Testis (tissue), 2 donors: ENCODE measurements around the gene CTNNA2.

Source experiments
- CTCF ChIP-seq, 3 experiments: fragments of 450-650 bp in 2 of 3; fragments of 200-600 bp in 1 of 3; sonication (generic) in 1 of 3; IDR thresholded peaks; one replicate each; pipeline ENCODE4 v1.5.1; 2016 to 2019; ENCODE audit warnings: antibody characterized with exemption in 3 of 3, mild to moderate bottlenecking in 2 of 3, moderate library complexity in 1 of 3
- POLR2A ChIP-seq: fragments of 450-650 bp; IDR thresholded peaks from one replicate; pipeline ENCODE4 v1.6.1; 2017; ENCODE audit warnings: antibody characterized with exemption, mild to moderate bottlenecking, moderate library complexity

DNA sequence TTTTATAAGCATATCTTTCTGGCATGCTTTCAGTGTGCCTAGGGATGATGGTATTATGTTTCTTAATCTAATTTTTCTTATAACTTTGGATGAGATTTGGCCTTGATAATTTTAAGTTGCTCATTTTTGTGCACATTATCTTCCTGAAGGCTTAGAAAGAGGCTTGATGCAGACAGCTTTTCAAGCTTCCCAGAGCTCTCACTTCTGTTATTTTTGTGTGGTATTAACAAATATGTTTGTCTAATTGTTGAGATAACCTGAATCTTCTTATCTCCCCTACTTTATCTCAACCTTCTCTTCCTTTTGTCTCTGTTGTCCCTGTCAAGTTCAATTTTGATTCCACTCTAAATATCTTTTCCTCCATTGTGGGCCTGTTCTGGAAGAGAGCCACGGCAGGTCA is 904.9 kb downstream of the CTNNA2 start:
- TF ChIP-seq POLR2A (no peak), CTCF (IDR thresholded peaks at IDR 0.05) (no peak)
